GM15510 (cell line): ENCODE results near the gene ABCA7.
A peak's percentile ranks its signal among the peaks of the same experiment; 100 is the strongest.

Source experiments
- POLR2A ChIP-seq: IDR thresholded peaks from 3 replicates; pipeline ENCODE4 v1.6.1; 2011; ENCODE audit warnings: borderline replicate concordance; ENCODE audit not compliant: insufficient read length; ENCODE audit errors: extremely low read depth

The ABCA7 gene

GRCh38 chr19:1073956-1074517 lies 34.1 kb downstream of the ABCA7 start:
- TF ChIP-seq POLR2A = no peak

DNA sequence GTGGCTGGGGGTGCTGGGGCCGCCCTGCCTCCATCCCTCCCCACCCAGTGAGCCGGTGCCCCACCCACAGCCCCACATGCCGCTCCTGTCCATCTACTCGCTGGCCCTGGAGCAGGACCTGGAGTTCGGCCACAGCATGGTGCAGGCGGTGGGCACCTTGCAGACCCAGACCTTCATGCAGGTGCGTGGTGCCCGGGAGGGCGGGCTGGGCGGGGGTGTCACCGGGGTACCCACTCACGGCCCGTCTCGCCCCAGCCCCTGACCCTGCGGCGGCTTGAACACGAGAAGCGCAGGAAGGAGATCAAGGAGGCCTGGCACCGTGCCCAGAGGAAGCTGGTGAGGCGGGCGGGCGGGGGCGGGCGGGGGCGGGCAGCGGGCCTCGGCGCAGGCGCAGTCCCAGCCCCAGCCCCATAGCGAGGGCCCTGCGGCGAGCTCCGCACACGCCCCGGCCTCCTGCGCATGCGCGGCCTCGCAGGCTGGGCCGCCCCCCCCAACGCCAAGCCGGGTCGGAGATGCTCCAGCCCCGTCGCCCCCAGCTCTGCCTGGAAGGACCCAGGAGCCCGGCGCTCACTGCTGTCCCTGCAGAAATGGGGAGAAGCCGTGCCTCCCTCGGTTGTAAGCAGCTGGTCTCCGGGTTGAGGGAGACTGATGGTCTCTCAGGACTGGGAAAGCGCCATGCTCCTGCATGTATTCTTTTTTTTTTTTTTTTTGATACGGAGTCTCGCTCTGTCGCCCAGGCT lies 34.8 kb downstream of the ABCA7 start:
- no peak for TF ChIP-seq POLR2A

DNA sequence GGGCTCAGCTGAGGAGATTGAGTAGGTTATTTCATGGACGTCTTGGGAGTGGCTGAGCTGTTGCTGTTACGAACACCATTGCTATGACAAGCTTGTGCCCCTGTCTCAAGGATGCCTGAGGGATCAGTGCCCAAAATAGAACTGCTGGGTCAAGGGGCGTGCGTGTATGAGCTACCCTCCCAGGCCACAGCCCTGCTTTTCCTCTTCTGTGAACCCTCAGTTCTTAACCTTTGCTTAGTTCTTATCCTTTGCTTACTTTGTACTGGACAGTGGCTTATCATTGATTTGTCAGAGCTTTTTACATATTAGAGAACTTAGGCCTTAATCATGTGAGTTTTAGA lies 36.1 kb downstream of the ABCA7 start:
- TF ChIP-seq POLR2A = no peak

- no peak for TF ChIP-seq POLR2A
Measured at GRCh38 chr19:1076951-1077350, 37.0 kb downstream of the ABCA7 start.

GRCh38 chr19:1079566-1080111 lies 39.7 kb downstream of the ABCA7 start:
- TF ChIP-seq POLR2A = no peak

GRCh38 chr19:1080360-1081161 lies 40.7 kb downstream of the ABCA7 start:
- TF ChIP-seq POLR2A = no peak

DNA sequence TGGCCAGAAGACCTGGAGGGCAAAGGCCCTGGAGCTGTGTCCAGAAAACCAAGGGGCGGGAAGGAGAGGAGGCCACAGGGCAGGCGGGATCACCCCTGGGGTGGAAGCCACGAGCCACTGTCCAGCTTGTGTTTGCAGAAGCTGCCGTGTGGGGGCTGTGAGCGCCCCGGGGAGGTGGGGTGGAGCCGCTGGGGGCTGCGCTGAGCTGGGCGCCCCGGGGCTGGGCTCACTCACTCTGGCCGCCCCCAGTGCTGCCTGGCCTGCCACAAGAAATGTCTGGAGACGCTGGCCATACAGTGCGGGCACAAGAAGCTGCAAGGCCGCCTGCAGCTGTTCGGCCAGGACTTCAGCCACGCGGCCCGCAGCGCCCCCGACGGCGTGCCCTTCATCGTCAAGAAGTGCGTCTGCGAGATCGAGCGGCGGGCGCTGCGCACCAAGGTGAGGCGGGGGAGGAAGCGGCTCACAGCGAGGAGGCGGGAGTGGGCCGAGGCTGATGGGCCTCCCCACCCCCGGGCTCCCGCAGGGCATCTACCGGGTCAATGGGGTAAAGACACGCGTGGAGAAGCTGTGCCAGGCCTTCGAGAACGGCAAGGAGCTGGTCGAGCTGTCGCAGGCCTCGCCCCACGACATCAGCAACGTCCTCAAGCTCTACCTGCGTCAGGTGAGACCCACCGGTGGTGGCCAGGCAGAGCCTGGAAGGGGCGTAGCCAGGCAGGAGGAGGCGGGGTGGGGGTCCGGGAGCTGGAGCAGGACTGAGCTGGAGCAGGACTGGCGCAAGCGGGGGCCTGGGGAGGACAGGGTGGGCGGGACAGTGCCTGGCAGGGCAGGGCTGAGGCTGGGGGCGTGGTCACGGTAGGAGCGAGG lies 41.6 kb downstream of the ABCA7 start:
- TF ChIP-seq POLR2A = no peak

GRCh38 chr19:1082165-1082927 lies 42.4 kb downstream of the ABCA7 start:
- no peak for TF ChIP-seq POLR2A

GRCh38 chr19:1082928-1083816 lies 43.3 kb downstream of the ABCA7 start:
- no peak for TF ChIP-seq POLR2A

GRCh38 chr19:1084024-1084868 lies 44.3 kb downstream of the ABCA7 start:
- no peak for TF ChIP-seq POLR2A

- no peak for TF ChIP-seq POLR2A
Measured at GRCh38 chr19:1085053-1085658, 45.2 kb downstream of the ABCA7 start.

DNA sequence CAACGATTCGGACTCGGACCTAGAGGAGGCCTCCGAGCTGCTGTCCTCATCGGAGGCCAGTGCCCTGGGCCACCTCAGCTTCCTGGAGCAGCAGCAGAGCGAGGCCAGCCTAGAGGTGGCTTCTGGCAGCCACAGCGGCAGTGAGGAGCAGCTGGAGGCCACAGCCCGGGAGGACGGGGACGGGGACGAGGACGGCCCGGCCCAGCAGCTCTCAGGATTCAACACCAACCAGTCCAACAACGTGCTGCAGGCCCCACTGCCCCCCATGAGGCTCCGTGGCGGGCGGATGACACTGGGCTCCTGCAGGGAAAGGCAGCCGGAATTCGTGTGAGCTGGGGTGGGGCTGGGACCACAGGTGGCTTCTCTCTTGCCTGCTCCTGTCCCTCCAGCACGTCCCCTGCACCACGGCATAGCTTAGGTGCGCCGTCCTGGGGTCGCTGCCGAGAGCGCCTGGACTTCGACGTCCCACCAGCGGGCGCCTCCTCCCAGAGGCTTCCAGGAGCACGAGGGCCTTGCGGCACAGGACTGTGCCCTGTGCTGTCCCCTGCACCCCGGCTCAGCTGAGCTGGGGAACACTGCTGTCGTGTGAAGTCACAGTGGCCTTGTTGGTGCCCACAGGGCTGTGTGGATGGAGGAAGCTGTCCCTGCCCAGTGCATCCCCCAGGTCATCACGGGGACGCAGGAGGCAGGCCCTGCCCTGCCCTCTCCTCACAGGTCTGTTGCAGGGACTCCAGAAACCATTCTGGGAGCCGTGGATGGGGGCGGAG lies 46.0 kb downstream of the ABCA7 start:
- TF ChIP-seq POLR2A = peak; percentile 20

GRCh38 chr19:1086613-1087012 lies 46.7 kb downstream of the ABCA7 start:
- TF ChIP-seq POLR2A = no peak
